HCT116 (cell line): ENCODE results near the gene MAPK1. TPM values are rescaled to one million over a fixed set of nuclear protein-coding genes. Genes with fewer than 3 reads are reported as not detected.

Experiments
- ATAC-seq: fragments of 200-7000 bp; cut with Tn5 transposase; 2 replicates; pipeline ENCODE4 v1.9.1; 2020; ENCODE audit warnings: mild to moderate bottlenecking, moderate library complexity
- BruUV-seq: library from RNA; stranded (reverse); fragments of 400-500 nt; replicated peaks from 2 replicates; lab custom pipeline; 2021; lab: Mats Ljungman, UMichigan
- CTCF ChIA-PET: fragments of 300-600 bp; sonication (Branson Sonifier 250); formaldehyde crosslinking; loops from one replicate; lab custom pipeline; 2021; ENCODE audit warnings: antibody characterized with exemption; lab: Charles Lee
- POLR2A ChIA-PET: fragments of 300-600, 350-600 bp; sonication (Branson Sonifier 250); formaldehyde crosslinking; loops from one replicate; lab custom pipeline; 2021; ENCODE audit warnings: antibody characterized with exemption; lab: Charles Lee
- RAD21 ChIA-PET, 2 experiments: fragments of 300-600 bp; sonication (Branson Sonifier 250); formaldehyde crosslinking; loops; one replicate each; lab custom pipeline; 2023; ENCODE audit warnings: low total read pairs in 2 of 2; ENCODE audit not compliant: uncharacterized antibody in 2 of 2, unreplicated experiment in 2 of 2, low non-redundant PET in 1 of 2; lab: Charles Lee
- DNase-seq: peaks from one replicate; pipeline ENCODE4 v3.0.0-alpha.2; 2010; ENCODE audit warnings: low read depth, low spot score
- H2AFZ ChIP-seq: fragments of 200-600 bp; shearing (Covaris generic), sonication (generic); 2 replicates; pipeline ENCODE4 v1.6.1; 2017; ENCODE audit warnings: low read depth, mixed run types, mixed read lengths, antibody characterized with exemption, low read length; ENCODE audit not compliant: poor library complexity, severe bottlenecking
- H3K27ac ChIP-seq: 2 replicates; pipeline ENCODE4 v1.5.1; 2012; ENCODE audit warnings: low read depth, low read length
- H3K27me3 ChIP-seq: fragments of 200-600 bp; sonication (generic); 2 replicates; pipeline ENCODE4 v1.6.1; 2016; ENCODE audit warnings: mixed run types, low read length, mixed read lengths; ENCODE audit not compliant: insufficient read depth
- H3K36me3 ChIP-seq, 2 experiments: fragments of 200-500 bp in 1 of 2; fragments of 200-600 bp in 1 of 2; sonication (Bioruptor generic) in 1 of 2; sonication (generic) in 1 of 2; 2 replicates each; pipeline versions ENCODE4 v1.5.1 to v1.6.1; 2014 to 2016; ENCODE audit warnings: low read length in 2 of 2, inconsistent platforms in 1 of 2, mixed read lengths in 1 of 2, mixed run types in 1 of 2; ENCODE audit not compliant: insufficient read depth in 2 of 2, control insufficient read depth in 1 of 2
- H3K4me1 ChIP-seq, 2 experiments: fragments of 200-600 bp in 1 of 2; sonication (generic) in 1 of 2; 2 replicates each; pipeline versions ENCODE4 v1.5.1 to v1.6.1; 2012 to 2017; ENCODE audit warnings: low read length in 2 of 2, inconsistent platforms in 1 of 2, mild to moderate bottlenecking in 1 of 2, mixed read lengths in 1 of 2, mixed run types in 1 of 2, moderate library complexity in 1 of 2; ENCODE audit not compliant: insufficient read depth in 2 of 2, control insufficient read depth in 1 of 2
- H3K4me2 ChIP-seq: fragments of 200-600 bp; sonication (generic); 2 replicates; pipeline ENCODE4 v1.6.1; 2017; ENCODE audit warnings: mixed run types, low read length, mixed read lengths
- H3K4me3 ChIP-seq, 2 experiments: fragments of 200-600 bp in 1 of 2; sonication (generic) in 1 of 2; replicated peaks in 1 of 2; 2 replicates each; pipeline ENCODE4 v1.5.1; 2011 to 2016; ENCODE audit warnings: low read length in 2 of 2, control low read depth in 1 of 2, low read depth in 1 of 2, mild to moderate bottlenecking in 1 of 2, mixed read lengths in 1 of 2, mixed run types in 1 of 2
- H3K79me2 ChIP-seq: fragments of 200-600 bp; sonication (generic); 2 replicates; pipeline ENCODE4 v1.6.1; 2017; ENCODE audit warnings: mild to moderate bottlenecking, mixed run types, low read length, moderate library complexity, mixed read lengths; ENCODE audit not compliant: insufficient read depth
- H3K9ac ChIP-seq: fragments of 200-600 bp; sonication (generic); 2 replicates; pipeline ENCODE4 v1.6.1; 2016; ENCODE audit warnings: low read length, mixed read lengths
- H3K9me2 ChIP-seq: fragments of 200-600 bp; sonication (generic), shearing (Covaris generic); 2 replicates; pipeline ENCODE4 v1.6.1; 2017; ENCODE audit warnings: mixed run types, mild to moderate bottlenecking, moderate library complexity; ENCODE audit not compliant: insufficient read depth
- H3K9me3 ChIP-seq, 2 experiments: fragments of 200-500 bp in 1 of 2; fragments of 200-600 bp in 1 of 2; sonication (Bioruptor generic) in 1 of 2; sonication (generic) in 1 of 2; 2 replicates each; pipeline ENCODE4 v1.6.1; 2014 to 2017; ENCODE audit warnings: low read length in 2 of 2, mixed read lengths in 2 of 2, inconsistent platforms in 1 of 2, low read depth in 1 of 2, mild to moderate bottlenecking in 1 of 2, mixed run types in 1 of 2, moderate library complexity in 1 of 2; ENCODE audit not compliant: control insufficient read depth in 1 of 2, insufficient read depth in 1 of 2
- H4K20me1 ChIP-seq: fragments of 200-600 bp; sonication (generic), shearing (Covaris generic); 2 replicates; pipeline ENCODE4 v1.6.1; 2017; ENCODE audit warnings: mixed run types, mild to moderate bottlenecking, moderate library complexity; ENCODE audit not compliant: insufficient read depth
- CBX3 ChIP-seq: IDR thresholded peaks from 2 replicates; pipeline ENCODE4 v1.6.1; 2012; ENCODE audit warnings: low read depth
- CEBPB ChIP-seq: IDR thresholded peaks from 2 replicates; pipeline ENCODE4 v1.6.1; 2012; ENCODE audit warnings: low read depth
- EGR1 ChIP-seq: IDR thresholded peaks from 2 replicates; pipeline ENCODE4 v1.6.1; 2012; ENCODE audit warnings: low read depth
- ELF1 ChIP-seq: IDR thresholded peaks from 2 replicates; pipeline ENCODE4 v1.6.1; 2012; ENCODE audit warnings: low read depth, borderline replicate concordance
- EZH2phosphoT487 ChIP-seq: fragments of 200-600 bp; IDR thresholded peaks from 2 replicates; pipeline ENCODE4 v1.6.1; 2018; ENCODE audit warnings: antibody characterized with exemption, borderline replicate concordance
- FOSL1 ChIP-seq: IDR thresholded peaks from 2 replicates; pipeline ENCODE4 v1.6.1; 2012; ENCODE audit warnings: low read depth
- JUND ChIP-seq: IDR thresholded peaks from 2 replicates; pipeline ENCODE4 v1.6.1; 2012
- POLR2A ChIP-seq: IDR thresholded peaks from 2 replicates; pipeline ENCODE4 v1.7.0; 2011; ENCODE audit warnings: borderline replicate concordance; ENCODE audit not compliant: insufficient read depth, insufficient read length; ENCODE audit errors: extremely low read depth
- POLR2AphosphoS5 ChIP-seq: IDR thresholded peaks from 2 replicates; pipeline ENCODE4 v1.6.1; 2011; ENCODE audit warnings: mild to moderate bottlenecking, low read depth, low read length, moderate library complexity
- RAD21 ChIP-seq: IDR thresholded peaks from 2 replicates; pipeline ENCODE4 v1.6.1; 2012; ENCODE audit warnings: low read depth, mild to moderate bottlenecking
- SIN3A ChIP-seq: IDR thresholded peaks from 2 replicates; pipeline ENCODE4 v1.6.1; 2012; ENCODE audit warnings: low read depth
- SP1 ChIP-seq: IDR thresholded peaks from 2 replicates; pipeline ENCODE4 v1.6.1; 2012; ENCODE audit warnings: low read depth
- SRF ChIP-seq: IDR thresholded peaks from 2 replicates; pipeline ENCODE4 v1.6.1; 2012; ENCODE audit warnings: low read depth
- TCF7L2 ChIP-seq: IDR thresholded peaks from 2 replicates; pipeline ENCODE4 v1.7.0; 2011; ENCODE audit warnings: borderline replicate concordance, inconsistent platforms; ENCODE audit not compliant: insufficient read depth, insufficient read length; ENCODE audit errors: extremely low read depth
- YY1 ChIP-seq: IDR thresholded peaks from 2 replicates; pipeline ENCODE4 v1.6.1; 2011; ENCODE audit warnings: low read length, low read depth, moderate library complexity, mild to moderate bottlenecking; ENCODE audit not compliant: insufficient replicate concordance; ENCODE audit errors: extremely low read depth
- ZFX ChIP-seq: fragments of 450-650 bp; IDR thresholded peaks from 2 replicates; pipeline ENCODE4 v1.6.1; 2017
- intact Hi-C: fragments of 100-400 bp; cut with micrococcal nuclease; formaldehyde crosslinking; loops from 2 replicates; pipeline ENCODE4 v1.10.0; 2022
- total RNA-seq: library from RNA; stranded (reverse); gene quantifications from one replicate; pipeline ENCODE4 v1.2.1, GENCODE V29; 2021; ENCODE audit not compliant: unreplicated experiment
- TF ChIP-seq, protein P1 (sequence below), 3 experiments: fragments of 200-600 bp in 1 of 3; sonication (generic) in 1 of 3; IDR thresholded peaks in 2 of 3; conservative IDR thresholded peaks in 1 of 3; 2 replicates each; pipeline ENCODE4 v1.5.1; 2012 to 2017; ENCODE audit warnings: low read depth in 2 of 3, low read length in 2 of 3, antibody characterized with exemption in 1 of 3, borderline replicate concordance in 1 of 3, control low read depth in 1 of 3, mild to moderate bottlenecking in 1 of 3, mixed read lengths in 1 of 3, mixed run types in 1 of 3, moderate library complexity in 1 of 3; ENCODE audit not compliant: insufficient read depth in 1 of 3
- TF ChIP-seq, protein P2 (sequence below): IDR thresholded peaks from 2 replicates; pipeline ENCODE4 v1.6.1; 2012
- TF ChIP-seq, protein P3 (sequence below): IDR thresholded peaks from 2 replicates; pipeline ENCODE4 v1.6.1; 2011; ENCODE audit warnings: mild to moderate bottlenecking, low read length, moderate library complexity; ENCODE audit not compliant: insufficient replicate concordance; ENCODE audit errors: extremely low read depth
- TF ChIP-seq, protein P4 (sequence below): IDR thresholded peaks from 2 replicates; pipeline ENCODE4 v1.6.1; 2012

Gene MAPK1
- total RNA-seq, 1 experiment from 2014 or later, result 137 TPM

DNA sequence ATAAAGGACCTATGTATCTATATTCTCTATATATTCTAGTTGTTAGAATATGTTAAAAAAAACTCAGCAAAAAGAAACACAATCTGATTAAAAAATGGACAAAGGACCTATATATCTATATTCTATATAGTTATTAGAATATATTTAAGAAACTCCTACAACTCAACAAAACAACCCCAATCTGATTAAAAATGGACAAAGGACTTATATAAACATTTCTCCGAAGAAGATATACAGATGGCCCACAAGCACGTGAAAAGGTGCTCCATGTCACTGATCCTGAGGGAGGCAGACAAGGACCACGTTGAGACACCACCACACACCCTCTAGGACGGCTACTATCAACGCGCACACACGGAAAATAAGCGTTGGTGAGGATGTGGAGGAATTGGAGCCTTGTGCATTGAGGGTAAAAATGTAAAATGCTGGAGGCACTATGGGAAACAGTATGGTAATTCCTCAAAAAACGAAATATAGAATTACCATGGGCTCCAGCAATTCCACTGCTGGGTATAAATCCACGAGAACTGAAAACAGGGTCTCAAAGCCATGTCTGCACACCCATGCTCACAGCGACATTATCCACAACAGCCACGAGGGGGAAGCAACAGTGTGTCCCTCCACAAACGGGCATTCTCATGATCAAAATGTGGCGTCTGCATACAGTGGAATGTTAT is 154.6 kb downstream of the MAPK1 start:
- peaks cover 0 to 7% of the 10 kb centered on the region in 2 experiments; a peak in 1 of 4 replicates for H3K4me1 ChIP-seq
- ChIA-PET CTCF (interaction anchor here (0.9 to 1.1 kb wide), 3 partner anchors 226 to 259 kb away, joined by 3 to 6 read pairs (median 3); partner anchors contain the start of gene PPM1F), POLR2A (no interaction called here), RAD21 (interaction anchor here (0.9 to 1.0 kb wide), 2 partner anchors 226 to 240 kb away, joined by 3 to 4 read pairs; partner anchors contain the start of gene PPM1F (in 1 of the 2))
- H3K27ac ChIP-seq, result no peak overlapping the region
- peak overlapping the region; percentile 11; the same call in 1 of the 2 replicates for H3K9ac ChIP-seq
- H3K36me3 ChIP-seq, result no peaks in the 10 kb centered on the region
- no TSS peak for BruUV-seq
- DNase-seq, result peak; percentile 68
- H3K27me3 ChIP-seq, result no peaks in the 10 kb centered on the region
- peak; percentile 96 for ATAC-seq
- H3K4me3 ChIP-seq, result peak overlapping the region; percentile 23
- H3K9me2 ChIP-seq, result no peaks in the 10 kb centered on the region
- H3K9me3 ChIP-seq, result no peaks in the 10 kb centered on the region
- H3K79me2 ChIP-seq, result no peaks in the 10 kb centered on the region
- H4K20me1 ChIP-seq, result no peaks in the 10 kb centered on the region
- peak overlapping the region; percentile 67 for H3K4me2 ChIP-seq
- peak overlapping the region; percentile 16 for H2AFZ ChIP-seq
- intact Hi-C loops, result loop anchor here (1.0 to 2.0 kb wide), 3 partner anchors 13 to 240 kb away; partner anchors contain the start of gene PPM1F
- TF ChIP-seq YY1 (no peak), ELF1 (no peak), ZFX (no peak), CBX3 (0 out of 2 replicates have a peak, but pooled peaks have one; percentile 22), JUND (no peak), EGR1 (no peak), POLR2AphosphoS5 (no peak), RAD21 (peak; percentile 72), EZH2phosphoT487 (no peak), SIN3A (no peak), SP1 (no peak), CEBPB (no peak), TCF7L2 (no peak), FOSL1 (no peak), SRF (no peak), POLR2A (no peak)
- TF ChIP-seq, protein P1, sequence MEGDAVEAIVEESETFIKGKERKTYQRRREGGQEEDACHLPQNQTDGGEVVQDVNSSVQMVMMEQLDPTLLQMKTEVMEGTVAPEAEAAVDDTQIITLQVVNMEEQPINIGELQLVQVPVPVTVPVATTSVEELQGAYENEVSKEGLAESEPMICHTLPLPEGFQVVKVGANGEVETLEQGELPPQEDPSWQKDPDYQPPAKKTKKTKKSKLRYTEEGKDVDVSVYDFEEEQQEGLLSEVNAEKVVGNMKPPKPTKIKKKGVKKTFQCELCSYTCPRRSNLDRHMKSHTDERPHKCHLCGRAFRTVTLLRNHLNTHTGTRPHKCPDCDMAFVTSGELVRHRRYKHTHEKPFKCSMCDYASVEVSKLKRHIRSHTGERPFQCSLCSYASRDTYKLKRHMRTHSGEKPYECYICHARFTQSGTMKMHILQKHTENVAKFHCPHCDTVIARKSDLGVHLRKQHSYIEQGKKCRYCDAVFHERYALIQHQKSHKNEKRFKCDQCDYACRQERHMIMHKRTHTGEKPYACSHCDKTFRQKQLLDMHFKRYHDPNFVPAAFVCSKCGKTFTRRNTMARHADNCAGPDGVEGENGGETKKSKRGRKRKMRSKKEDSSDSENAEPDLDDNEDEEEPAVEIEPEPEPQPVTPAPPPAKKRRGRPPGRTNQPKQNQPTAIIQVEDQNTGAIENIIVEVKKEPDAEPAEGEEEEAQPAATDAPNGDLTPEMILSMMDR (IDR thresholded peaks at IDR 0.05 in 2 of 3, conservative IDR thresholded peaks at IDR 0.05 in 1 of 3; ENCODE audit: borderline replicate concordance in 1 of 3, insufficient read depth in 1 of 3, low read depth in 2 of 3, low read length in 2 of 3), result peak; percentile 72 to 96 (median 80)
- TF ChIP-seq, protein P2, sequence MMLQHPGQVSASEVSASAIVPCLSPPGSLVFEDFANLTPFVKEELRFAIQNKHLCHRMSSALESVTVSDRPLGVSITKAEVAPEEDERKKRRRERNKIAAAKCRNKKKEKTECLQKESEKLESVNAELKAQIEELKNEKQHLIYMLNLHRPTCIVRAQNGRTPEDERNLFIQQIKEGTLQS, result no peak
- TF ChIP-seq, protein P3, sequence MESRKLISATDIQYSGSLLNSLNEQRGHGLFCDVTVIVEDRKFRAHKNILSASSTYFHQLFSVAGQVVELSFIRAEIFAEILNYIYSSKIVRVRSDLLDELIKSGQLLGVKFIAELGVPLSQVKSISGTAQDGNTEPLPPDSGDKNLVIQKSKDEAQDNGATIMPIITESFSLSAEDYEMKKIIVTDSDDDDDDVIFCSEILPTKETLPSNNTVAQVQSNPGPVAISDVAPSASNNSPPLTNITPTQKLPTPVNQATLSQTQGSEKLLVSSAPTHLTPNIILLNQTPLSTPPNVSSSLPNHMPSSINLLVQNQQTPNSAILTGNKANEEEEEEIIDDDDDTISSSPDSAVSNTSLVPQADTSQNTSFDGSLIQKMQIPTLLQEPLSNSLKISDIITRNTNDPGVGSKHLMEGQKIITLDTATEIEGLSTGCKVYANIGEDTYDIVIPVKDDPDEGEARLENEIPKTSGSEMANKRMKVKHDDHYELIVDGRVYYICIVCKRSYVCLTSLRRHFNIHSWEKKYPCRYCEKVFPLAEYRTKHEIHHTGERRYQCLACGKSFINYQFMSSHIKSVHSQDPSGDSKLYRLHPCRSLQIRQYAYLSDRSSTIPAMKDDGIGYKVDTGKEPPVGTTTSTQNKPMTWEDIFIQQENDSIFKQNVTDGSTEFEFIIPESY, result no peak
- TF ChIP-seq, protein P4, sequence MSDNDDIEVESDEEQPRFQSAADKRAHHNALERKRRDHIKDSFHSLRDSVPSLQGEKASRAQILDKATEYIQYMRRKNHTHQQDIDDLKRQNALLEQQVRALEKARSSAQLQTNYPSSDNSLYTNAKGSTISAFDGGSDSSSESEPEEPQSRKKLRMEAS, result peak; percentile 48; the same call in 1 of the 2 replicates
